ENCODE data around the gene INO80C.

The INO80C gene

DNA sequence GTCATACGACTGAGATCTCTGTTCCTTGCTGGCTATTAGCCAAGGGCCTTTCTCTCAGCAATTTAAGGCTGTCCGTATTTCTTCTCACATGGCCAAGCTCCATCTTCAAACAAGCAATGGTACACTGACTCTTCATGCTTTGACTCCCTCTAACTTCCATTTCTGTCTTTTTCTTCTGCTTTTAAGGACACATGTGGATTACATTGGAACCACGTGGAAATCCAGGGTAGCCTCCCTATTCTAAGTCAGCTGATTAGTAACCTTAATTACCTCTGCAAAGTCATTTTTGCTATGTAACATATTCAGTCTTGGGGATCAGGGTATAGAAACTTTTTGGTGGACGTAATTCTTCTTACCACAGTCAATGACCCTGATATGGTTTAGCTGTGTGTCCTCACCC, 79.2 kb downstream of the INO80C start:
- DNase-seq, result no peak
